ENCODE measurements around the gene FADS2. TPM values are rescaled to one million over a fixed set of nuclear protein-coding genes. Genes with fewer than 3 reads are reported as not detected.

FADS2 gene
- total RNA-seq, 6 experiments from 2014 or later = 56.0 to 105 (median 81.1) TPM

- H3K9me3 Mint-ChIP-seq = no peaks in the 10 kb centered on the region
- TF ChIP-seq CTCF (IDR thresholded peaks at IDR 0.05) = no peak
- no peaks in the 10 kb centered on the region for H3K27me3 Mint-ChIP-seq (ENCODE audit: insufficient read depth)
- peak overlapping the region; percentile 99 for H3K4me3 Mint-ChIP-seq
- DNase-seq = no peak
- H3K27ac Mint-ChIP-seq = peak overlapping the region; percentile 100
- H3K4me1 Mint-ChIP-seq (ENCODE audit: low read depth) = peaks cover 47% of the 10 kb centered on the region
- peaks cover 15% of the 10 kb centered on the region; the same call in 1 of the 2 replicates for H3K36me3 Mint-ChIP-seq (ENCODE audit: low read depth)
Observed at GRCh38 chr11:61793083-61793828, 34.8 kb upstream of the FADS2 start.

GRCh38 chr11:61793829-61794204 lies 34.3 kb upstream of the FADS2 start:
- TF ChIP-seq CTCF (IDR thresholded peaks at IDR 0.05) = no peak
- Mint-ChIP-seq H3K4me3 (peak overlapping the region; percentile 99), H3K27me3 (ENCODE audit: insufficient read depth) (no peaks in the 10 kb centered on the region), H3K36me3 (ENCODE audit: low read depth) (peaks cover 15% of the 10 kb centered on the region; the same call in 1 of the 2 replicates), H3K9me3 (no peaks in the 10 kb centered on the region), H3K4me1 (ENCODE audit: low read depth) (peaks cover 47% of the 10 kb centered on the region), H3K27ac (peak overlapping the region; percentile 100)
- no peak for DNase-seq

GRCh38 chr11:61794579-61794978 lies 33.5 kb upstream of the FADS2 start:
- Mint-ChIP-seq H3K27me3 (ENCODE audit: insufficient read depth) (no peaks in the 10 kb centered on the region), H3K4me3 (peak overlapping the region; percentile 23; the same call in 1 of the 2 replicates), H3K4me1 (ENCODE audit: low read depth) (peaks cover 47% of the 10 kb centered on the region), H3K9me3 (no peaks in the 10 kb centered on the region), H3K27ac (no peak overlapping the region), H3K36me3 (ENCODE audit: low read depth) (peaks cover 10% of the 10 kb centered on the region; the same call in 1 of the 2 replicates)
- no peak for TF ChIP-seq CTCF (IDR thresholded peaks at IDR 0.05)
- no peak for DNase-seq

GRCh38 chr11:61795459-61795858 lies 32.6 kb upstream of the FADS2 start:
- no peaks in the 10 kb centered on the region for H3K9me3 Mint-ChIP-seq
- peaks cover 10% of the 10 kb centered on the region for H3K36me3 Mint-ChIP-seq (ENCODE audit: low read depth)
- H3K27ac Mint-ChIP-seq = no peak overlapping the region
- H3K27me3 Mint-ChIP-seq (ENCODE audit: insufficient read depth) = no peaks in the 10 kb centered on the region
- no peak for DNase-seq
- TF ChIP-seq CTCF (IDR thresholded peaks at IDR 0.05) = no peak
- H3K4me1 Mint-ChIP-seq (ENCODE audit: low read depth) = peaks cover 50% of the 10 kb centered on the region
- H3K4me3 Mint-ChIP-seq = peak overlapping the region; percentile 23; the same call in 1 of the 2 replicates

GRCh38 chr11:61795876-61796526 lies 32.1 kb upstream of the FADS2 start:
- no peak for DNase-seq
- H3K27me3 Mint-ChIP-seq (ENCODE audit: insufficient read depth) = no peaks in the 10 kb centered on the region
- H3K27ac Mint-ChIP-seq = no peak overlapping the region
- TF ChIP-seq CTCF (IDR thresholded peaks at IDR 0.05) = no peak
- H3K36me3 Mint-ChIP-seq (ENCODE audit: low read depth) = peaks cover 12% of the 10 kb centered on the region
- peaks cover 53% of the 10 kb centered on the region for H3K4me1 Mint-ChIP-seq (ENCODE audit: low read depth)
- no peak overlapping the region for H3K4me3 Mint-ChIP-seq
- no peaks in the 10 kb centered on the region for H3K9me3 Mint-ChIP-seq
